ENCODE data around the gene AGAP1.

Gene AGAP1

GRCh38 chr2:236157815-236158498 is 664.1 kb downstream of the AGAP1 start:
- no peak overlapping the region for H3K4me3 ChIP-seq (ENCODE audit: low read length)
- TF ChIP-seq EZH2phosphoT487 (IDR thresholded peaks at IDR 0.05; ENCODE audit: borderline replicate concordance, low read length) (no peak), CTCF (IDR thresholded peaks at IDR 0.05; ENCODE audit: low read depth, low read length, poor library complexity, severe bottlenecking) (no peak)
- no peaks in the 10 kb centered on the region for H3K9me2 ChIP-seq (replicated peaks; ENCODE audit: control insufficient read depth, low read length)
- H3K79me2 ChIP-seq (ENCODE audit: control insufficient read depth, low read length), result no peaks in the 10 kb centered on the region
- H4K20me1 ChIP-seq (ENCODE audit: control insufficient read depth, insufficient read depth, low read depth, low read length), result no peaks in the 10 kb centered on the region
- H3K4me2 ChIP-seq (ENCODE audit: low read length), result no peak overlapping the region
- no peak overlapping the region for H3K27ac ChIP-seq (ENCODE audit: low read depth, low read length)
- no peaks in the 10 kb centered on the region for H3K27me3 ChIP-seq (ENCODE audit: control insufficient read depth, low read length)
- no peaks in the 10 kb centered on the region; the same call in 1 of the 2 replicates for H3K9me3 ChIP-seq (ENCODE audit: control insufficient read depth, insufficient read depth, low read length)
- H3F3A ChIP-seq (ENCODE audit: control insufficient read depth, insufficient read depth), result no peaks in the 10 kb centered on the region
- H3K4me1 ChIP-seq (ENCODE audit: control insufficient read depth, low read length), result no peaks in the 10 kb centered on the region
- H3K36me3 ChIP-seq (ENCODE audit: control insufficient read depth, low read length), result no peaks in the 10 kb centered on the region

GRCh38 chr2:236158969-236159777 is 665.3 kb downstream of the AGAP1 start:
- H3K9me3 ChIP-seq (ENCODE audit: control insufficient read depth, insufficient read depth, low read length), result no peaks in the 10 kb centered on the region
- no peaks in the 10 kb centered on the region for H3K4me1 ChIP-seq (ENCODE audit: control insufficient read depth, low read length)
- no peaks in the 10 kb centered on the region for H3K9me2 ChIP-seq (replicated peaks; ENCODE audit: control insufficient read depth, low read length)
- no peak overlapping the region for H3K4me2 ChIP-seq (ENCODE audit: low read length)
- no peaks in the 10 kb centered on the region for H3K36me3 ChIP-seq (ENCODE audit: control insufficient read depth, low read length)
- H4K20me1 ChIP-seq (ENCODE audit: control insufficient read depth, insufficient read depth, low read depth, low read length), result no peaks in the 10 kb centered on the region
- no peaks in the 10 kb centered on the region for H3K27me3 ChIP-seq (ENCODE audit: control insufficient read depth, low read length)
- H3K27ac ChIP-seq (ENCODE audit: low read depth, low read length), result no peak overlapping the region
- no peak overlapping the region for H3K4me3 ChIP-seq (ENCODE audit: low read length)
- TF ChIP-seq CTCF (IDR thresholded peaks at IDR 0.05; ENCODE audit: low read depth, low read length, poor library complexity, severe bottlenecking) (no peak), EZH2phosphoT487 (IDR thresholded peaks at IDR 0.05; ENCODE audit: borderline replicate concordance, low read length) (no peak)
- no peaks in the 10 kb centered on the region for H3K79me2 ChIP-seq (ENCODE audit: control insufficient read depth, low read length)
- H3F3A ChIP-seq (ENCODE audit: control insufficient read depth, insufficient read depth), result no peaks in the 10 kb centered on the region

- Histone ChIP-seq H3K36me3 (ENCODE audit: control insufficient read depth, low read length) (no peaks in the 10 kb centered on the region), H3K9me3 (ENCODE audit: control insufficient read depth, insufficient read depth, low read length) (no peaks in the 10 kb centered on the region), H3K79me2 (ENCODE audit: control insufficient read depth, low read length) (no peaks in the 10 kb centered on the region), H3K9me2 (replicated peaks; ENCODE audit: control insufficient read depth, low read length) (no peaks in the 10 kb centered on the region), H3K4me3 (ENCODE audit: low read length) (no peak overlapping the region), H3K4me2 (ENCODE audit: low read length) (no peak overlapping the region), H3K4me1 (ENCODE audit: control insufficient read depth, low read length) (no peaks in the 10 kb centered on the region), H3K27me3 (ENCODE audit: control insufficient read depth, low read length) (no peaks in the 10 kb centered on the region), H4K20me1 (ENCODE audit: control insufficient read depth, insufficient read depth, low read depth, low read length) (no peaks in the 10 kb centered on the region), H3K27ac (ENCODE audit: low read depth, low read length) (no peak overlapping the region), H3F3A (ENCODE audit: control insufficient read depth, insufficient read depth) (no peaks in the 10 kb centered on the region)
- TF ChIP-seq EZH2phosphoT487 (IDR thresholded peaks at IDR 0.05; ENCODE audit: borderline replicate concordance, low read length), result no peak
- no peak for TF ChIP-seq CTCF (IDR thresholded peaks at IDR 0.05; ENCODE audit: low read depth, low read length, poor library complexity, severe bottlenecking)
Observed at GRCh38 chr2:236159778-236160170, 665.9 kb downstream of the AGAP1 start.

Measured in DOHH2 (cell line).